ENCODE results near the gene FGF2. TPM values are rescaled to one million over a fixed set of nuclear protein-coding genes. Genes with fewer than 3 reads are reported as not detected.
A peak's percentile ranks its signal among the peaks of the same experiment; 100 is the strongest.

The FGF2 gene
- total RNA-seq, 1 donor, result 86.5 TPM

GRCh38 chr4:122873146-122873545 is 46.5 kb downstream of the FGF2 start:
- H3K79me2 ChIP-seq (ENCODE audit: insufficient read depth, low read length), result peaks cover 90% of the 10 kb centered on the region
- H3K27ac ChIP-seq (ENCODE audit: low read depth, low read length), result peak overlapping the region; percentile 84
- H3K27me3 ChIP-seq (ENCODE audit: insufficient read depth, low read length), result no peaks in the 10 kb centered on the region

GRCh38 chr4:122873821-122874593 is 47.4 kb downstream of the FGF2 start:
- Histone ChIP-seq H3K4me3 (ENCODE audit: insufficient read depth, low read length) (peak overlapping the region; percentile 37), H3K27me3 (ENCODE audit: insufficient read depth, low read length) (no peaks in the 10 kb centered on the region), H2AFZ (ENCODE audit: low read length) (no peak overlapping the region), H3K79me2 (ENCODE audit: insufficient read depth, low read length) (peaks cover 89% of the 10 kb centered on the region), H4K20me1 (ENCODE audit: insufficient read depth, low read length) (peaks cover 3% of the 10 kb centered on the region), H3K36me3 (ENCODE audit: insufficient read depth, low read length) (peaks cover 36% of the 10 kb centered on the region), H3K27ac (ENCODE audit: low read depth, low read length) (peak overlapping the region; percentile 84), H3K4me1 (ENCODE audit: insufficient read depth, low read length) (peaks cover 57% of the 10 kb centered on the region), H3K4me2 (ENCODE audit: insufficient read depth, low read length) (peak overlapping the region; percentile 70), H3K9me3 (ENCODE audit: low read depth, low read length) (no peaks in the 10 kb centered on the region)
- no peak for TF ChIP-seq CTCF (IDR thresholded peaks at IDR 0.05; ENCODE audit: extremely low read depth, low read depth, low read length)
- no peak for DNase-seq (ENCODE audit: insufficient read length, low spot score, missing footprints)

More at GRCh38 chr4:122873146-122873545, 46.5 kb downstream of the FGF2 start:
- Histone ChIP-seq H3K4me3 (ENCODE audit: insufficient read depth, low read length) (no peak overlapping the region), H3K4me2 (ENCODE audit: insufficient read depth, low read length) (peak overlapping the region; percentile 70), H4K20me1 (ENCODE audit: insufficient read depth, low read length) (peaks cover 4% of the 10 kb centered on the region), H3K9me3 (ENCODE audit: low read depth, low read length) (no peaks in the 10 kb centered on the region), H2AFZ (ENCODE audit: low read length) (no peak overlapping the region), H3K4me1 (ENCODE audit: insufficient read depth, low read length) (peaks cover 51% of the 10 kb centered on the region), H3K36me3 (ENCODE audit: insufficient read depth, low read length) (peaks cover 28% of the 10 kb centered on the region)
- no peak for TF ChIP-seq CTCF (IDR thresholded peaks at IDR 0.05; ENCODE audit: extremely low read depth, low read depth, low read length)
- DNase-seq (ENCODE audit: insufficient read length, low spot score, missing footprints), result no peak

GRCh38 chr4:122875949-122876348 is 49.3 kb downstream of the FGF2 start:
- Histone ChIP-seq H3K4me2 (ENCODE audit: insufficient read depth, low read length) (no peak overlapping the region), H3K79me2 (ENCODE audit: insufficient read depth, low read length) (peaks cover 75% of the 10 kb centered on the region), H3K36me3 (ENCODE audit: insufficient read depth, low read length) (peaks cover 44% of the 10 kb centered on the region), H3K27ac (ENCODE audit: low read depth, low read length) (peak overlapping the region; percentile 67), H4K20me1 (ENCODE audit: insufficient read depth, low read length) (peaks cover 3% of the 10 kb centered on the region), H3K27me3 (ENCODE audit: insufficient read depth, low read length) (no peaks in the 10 kb centered on the region), H3K9me3 (ENCODE audit: low read depth, low read length) (no peaks in the 10 kb centered on the region), H2AFZ (ENCODE audit: low read length) (no peak overlapping the region), H3K4me3 (ENCODE audit: insufficient read depth, low read length) (no peak overlapping the region), H3K4me1 (ENCODE audit: insufficient read depth, low read length) (peaks cover 57% of the 10 kb centered on the region)
- DNase-seq (ENCODE audit: insufficient read length, low spot score, missing footprints), result no peak
- TF ChIP-seq CTCF (IDR thresholded peaks at IDR 0.05; ENCODE audit: extremely low read depth, low read depth, low read length), result no peak

GRCh38 chr4:122876456-122876855 is 49.8 kb downstream of the FGF2 start:
- H3K27ac ChIP-seq (ENCODE audit: low read depth, low read length), result peak overlapping the region; percentile 67
- no peak for TF ChIP-seq CTCF (IDR thresholded peaks at IDR 0.05; ENCODE audit: extremely low read depth, low read depth, low read length)
- no peak for DNase-seq (ENCODE audit: insufficient read length, low spot score, missing footprints)
- H3K27me3 ChIP-seq (ENCODE audit: insufficient read depth, low read length), result no peaks in the 10 kb centered on the region
- peaks cover 73% of the 10 kb centered on the region for H3K79me2 ChIP-seq (ENCODE audit: insufficient read depth, low read length)
- H3K4me1 ChIP-seq (ENCODE audit: insufficient read depth, low read length), result peaks cover 55% of the 10 kb centered on the region
- no peak overlapping the region for H3K4me3 ChIP-seq (ENCODE audit: insufficient read depth, low read length)
- peaks cover under 1% of the 10 kb centered on the region for H4K20me1 ChIP-seq (ENCODE audit: insufficient read depth, low read length)
- H3K4me2 ChIP-seq (ENCODE audit: insufficient read depth, low read length), result no peak overlapping the region
- no peaks in the 10 kb centered on the region for H3K9me3 ChIP-seq (ENCODE audit: low read depth, low read length)
- no peak overlapping the region for H2AFZ ChIP-seq (ENCODE audit: low read length)
- peaks cover 48% of the 10 kb centered on the region for H3K36me3 ChIP-seq (ENCODE audit: insufficient read depth, low read length)
